BLaER1 (cell line): ENCODE measurements around the gene CACNA2D3.
"Not testable (repeated sequence)": the region's sequence is repeated elsewhere in the genome, so short reads cannot be mapped to it uniquely, and the experiment has no call there.

Experiments used
- H3K27ac ChIP-seq: shearing (Covaris generic); formaldehyde crosslinking; 2 replicates; pipeline ENCODE4 v1.8.1; 2022
- H3K27me3 ChIP-seq: shearing (Covaris generic); formaldehyde crosslinking; 2 replicates; pipeline ENCODE4 v1.8.1; 2022
- H3K36me3 ChIP-seq: shearing (Covaris generic); formaldehyde crosslinking; 2 replicates; pipeline ENCODE4 v1.8.1; 2022
- H3K4me1 ChIP-seq: shearing (Covaris generic); formaldehyde crosslinking; 2 replicates; pipeline ENCODE4 v1.8.1; 2022
- H3K4me2 ChIP-seq: shearing (Covaris generic); formaldehyde crosslinking; 2 replicates; pipeline ENCODE4 v1.8.1; 2022
- H3K4me3 ChIP-seq: shearing (Covaris generic); formaldehyde crosslinking; 2 replicates; pipeline ENCODE4 v1.8.1; 2022
- H3K9ac ChIP-seq: shearing (Covaris generic); formaldehyde crosslinking; 2 replicates; pipeline ENCODE4 v1.8.1; 2022
- H3K9me3 ChIP-seq: shearing (Covaris generic); formaldehyde crosslinking; 2 replicates; pipeline ENCODE4 v1.8.1; 2022
- H4K20me1 ChIP-seq: shearing (Covaris generic); formaldehyde crosslinking; 2 replicates; pipeline ENCODE4 v1.8.1; 2022
- Cebpa-rat ChIP-seq: shearing (Covaris generic); IDR thresholded peaks from 2 replicates; pipeline ENCODE4 v1.8.1; 2022

Gene CACNA2D3

DNA sequence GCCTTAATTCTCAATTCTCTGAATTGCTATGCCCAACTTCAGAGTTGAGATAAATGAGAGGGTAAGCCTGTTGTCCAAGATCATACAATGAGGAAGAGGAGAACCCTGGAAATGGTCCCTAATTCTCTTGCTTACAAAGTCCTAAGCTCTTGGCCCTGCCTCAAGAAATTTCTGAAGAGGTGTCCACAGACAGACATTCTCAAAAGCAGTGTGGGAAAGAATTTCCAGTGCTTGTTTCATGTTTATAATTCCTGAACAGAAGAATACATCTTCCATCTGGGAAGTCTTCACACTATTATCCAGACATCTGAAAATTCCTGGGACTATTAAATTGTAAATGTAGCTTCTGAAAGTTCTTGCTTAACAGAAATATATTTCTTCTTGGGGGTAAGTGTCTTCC, 972.3 kb downstream of the CACNA2D3 start:
- H3K27ac ChIP-seq: no peak overlapping the region
- no peak overlapping the region for H3K4me3 ChIP-seq
- no peak for TF ChIP-seq Cebpa-rat
- H3K27me3 ChIP-seq: no peaks in the 10 kb centered on the region
- H3K36me3 ChIP-seq: no peaks in the 10 kb centered on the region
- no peak overlapping the region for H3K4me2 ChIP-seq
- no peaks in the 10 kb centered on the region for H4K20me1 ChIP-seq
- no peak overlapping the region for H3K9ac ChIP-seq
- no peaks in the 10 kb centered on the region for H3K9me3 ChIP-seq
- no peaks in the 10 kb centered on the region for H3K4me1 ChIP-seq

GRCh38 chr3:55097441-55097840, 975.1 kb downstream of the CACNA2D3 start:
- Histone ChIP-seq H3K4me2 (no peak overlapping the region), H3K4me3 (no peak overlapping the region), H3K9me3 (no peaks in the 10 kb centered on the region), H3K4me1 (no peaks in the 10 kb centered on the region), H3K27me3 (no peaks in the 10 kb centered on the region), H4K20me1 (no peaks in the 10 kb centered on the region), H3K9ac (no peak overlapping the region), H3K36me3 (no peaks in the 10 kb centered on the region), H3K27ac (no peak overlapping the region)
- no peak for TF ChIP-seq Cebpa-rat

DNA sequence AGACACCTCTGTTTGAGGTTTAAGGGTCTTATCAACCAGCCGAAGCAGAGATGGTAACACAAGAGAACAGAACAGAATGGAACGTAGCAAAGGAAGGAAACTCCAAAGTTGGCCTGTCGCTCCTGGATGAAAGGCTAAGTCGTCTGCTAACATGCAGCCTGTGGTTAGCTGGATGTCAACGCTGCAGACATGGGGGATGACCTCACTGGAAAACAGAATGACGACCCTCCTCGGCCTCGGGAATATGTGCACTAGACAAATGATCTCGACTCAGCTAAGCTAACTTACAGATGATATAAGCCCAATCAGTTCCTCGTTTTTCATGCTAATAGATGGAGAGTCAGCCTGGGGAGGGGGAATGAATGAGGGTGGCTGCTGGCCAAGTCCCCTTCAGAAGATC, 983.3 kb downstream of the CACNA2D3 start:
- H3K9me3 ChIP-seq: no peaks in the 10 kb centered on the region
- no peak overlapping the region for H3K27ac ChIP-seq
- H3K4me1 ChIP-seq: no peaks in the 10 kb centered on the region
- no peak overlapping the region for H3K4me2 ChIP-seq
- no peak overlapping the region for H3K9ac ChIP-seq
- H3K4me3 ChIP-seq: no peak overlapping the region
- no peaks in the 10 kb centered on the region for H3K36me3 ChIP-seq
- TF ChIP-seq Cebpa-rat: no peak
- H4K20me1 ChIP-seq: no peaks in the 10 kb centered on the region
- H3K27me3 ChIP-seq: no peaks in the 10 kb centered on the region

DNA sequence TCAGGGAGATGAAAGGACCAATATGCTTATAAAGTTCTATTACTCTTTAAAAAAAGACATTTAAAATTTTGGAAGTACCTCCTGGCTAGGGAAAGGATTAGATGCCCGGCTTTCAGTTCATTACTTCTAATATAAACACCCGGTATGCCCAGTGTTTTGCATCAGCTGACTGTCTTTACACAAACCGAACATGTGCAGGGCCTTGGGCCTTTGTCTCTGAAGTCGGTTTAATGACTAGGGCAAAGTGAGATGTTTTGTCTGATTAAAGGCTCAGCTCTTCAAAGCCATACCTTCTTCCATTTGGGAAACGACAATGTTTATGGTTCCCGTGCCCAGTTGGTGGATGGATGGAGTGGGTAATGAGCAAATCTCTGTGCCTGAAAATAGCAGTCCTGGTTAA, 984.8 kb downstream of the CACNA2D3 start:
- H3K4me2 ChIP-seq: no peak overlapping the region
- H3K36me3 ChIP-seq: no peaks in the 10 kb centered on the region
- H4K20me1 ChIP-seq: no peaks in the 10 kb centered on the region
- no peak overlapping the region for H3K4me3 ChIP-seq
- TF ChIP-seq Cebpa-rat: no peak
- no peaks in the 10 kb centered on the region for H3K4me1 ChIP-seq
- no peak overlapping the region for H3K27ac ChIP-seq
- no peak overlapping the region for H3K9ac ChIP-seq
- no peaks in the 10 kb centered on the region for H3K9me3 ChIP-seq
- H3K27me3 ChIP-seq: no peaks in the 10 kb centered on the region

DNA sequence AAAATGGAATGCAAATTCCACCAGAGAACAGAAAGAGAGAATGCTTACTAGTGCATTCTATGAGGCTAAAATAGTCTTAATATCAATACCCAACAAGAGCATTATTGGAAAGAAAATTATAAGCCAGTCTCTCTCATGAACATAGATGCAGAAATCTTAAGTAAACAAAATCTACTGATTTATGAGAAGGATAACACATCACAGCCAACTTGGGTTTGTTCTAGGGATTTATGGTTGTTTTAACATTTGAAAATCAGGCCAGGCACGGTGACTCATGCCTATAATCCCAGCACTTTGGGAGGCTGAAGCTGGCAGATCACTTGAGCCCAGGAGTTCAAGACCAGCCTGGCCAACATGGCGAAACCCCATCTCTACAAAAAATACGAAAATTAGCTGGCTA, 989.6 kb downstream of the CACNA2D3 start:
- H3K4me2 ChIP-seq, H3K9ac ChIP-seq, H3K4me3 ChIP-seq, H4K20me1 ChIP-seq, H3K27ac ChIP-seq, H3K27me3 ChIP-seq, H3K36me3 ChIP-seq, H3K4me1 ChIP-seq, H3K9me3 ChIP-seq: not testable (repeated sequence)

- H3K27ac ChIP-seq: no peak overlapping the region
- no peak overlapping the region for H3K4me3 ChIP-seq
- no peaks in the 10 kb centered on the region for H3K9me3 ChIP-seq
- H3K4me2 ChIP-seq: no peak overlapping the region
- no peaks in the 10 kb centered on the region for H3K27me3 ChIP-seq
- no peak for TF ChIP-seq Cebpa-rat
- no peaks in the 10 kb centered on the region for H4K20me1 ChIP-seq
- H3K36me3 ChIP-seq: no peaks in the 10 kb centered on the region
- no peak overlapping the region for H3K9ac ChIP-seq
- H3K4me1 ChIP-seq: no peaks in the 10 kb centered on the region
These were observed 996.1 kb downstream of the CACNA2D3 start for GRCh38 chr3:55118451-55118850.

DNA sequence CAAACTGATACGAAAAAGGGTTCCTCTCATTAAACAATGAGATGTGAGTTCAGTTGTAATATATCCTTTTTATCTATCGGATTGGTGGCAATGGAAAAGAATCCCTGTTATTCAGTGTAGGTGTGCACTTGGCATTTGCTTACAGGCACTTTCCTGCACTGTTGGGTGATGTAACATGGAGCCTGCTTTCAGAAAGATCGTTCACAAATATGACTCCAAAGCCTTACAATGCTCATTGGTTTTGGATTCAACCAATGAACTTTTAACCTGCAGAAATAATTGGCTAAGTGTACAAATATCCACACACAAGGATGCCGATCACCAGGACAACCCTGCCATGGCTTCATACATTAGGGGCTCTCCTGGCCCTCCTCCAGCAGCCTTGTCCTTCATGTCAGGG, 996.9 kb downstream of the CACNA2D3 start:
- no peaks in the 10 kb centered on the region for H3K36me3 ChIP-seq
- no peak for TF ChIP-seq Cebpa-rat
- no peak overlapping the region for H3K4me2 ChIP-seq
- H3K9ac ChIP-seq: no peak overlapping the region
- no peaks in the 10 kb centered on the region for H3K9me3 ChIP-seq
- H3K4me1 ChIP-seq: no peaks in the 10 kb centered on the region
- no peaks in the 10 kb centered on the region for H4K20me1 ChIP-seq
- H3K27me3 ChIP-seq: no peaks in the 10 kb centered on the region
- no peak overlapping the region for H3K4me3 ChIP-seq
- no peak overlapping the region for H3K27ac ChIP-seq

GRCh38 chr3:55122312-55122711, 1000.0 kb downstream of the CACNA2D3 start:
- no peaks in the 10 kb centered on the region for H3K9me3 ChIP-seq
- no peak overlapping the region for H3K9ac ChIP-seq
- TF ChIP-seq Cebpa-rat: no peak
- H3K27ac ChIP-seq: no peak overlapping the region
- no peaks in the 10 kb centered on the region for H3K27me3 ChIP-seq
- H3K4me2 ChIP-seq: no peak overlapping the region
- H3K36me3 ChIP-seq: no peaks in the 10 kb centered on the region
- no peak overlapping the region for H3K4me3 ChIP-seq
- no peaks in the 10 kb centered on the region for H3K4me1 ChIP-seq
- no peaks in the 10 kb centered on the region for H4K20me1 ChIP-seq
